Neural cell (in vitro differentiated cells): Measurements from ENCODE around the gene MGAT5. TPM values are rescaled to one million over a fixed set of nuclear protein-coding genes. Genes with fewer than 3 reads are reported as not detected.

Experiments used
- H2AFZ ChIP-seq: fragments of 200-600, 300-800 bp; sonication (generic), shearing (Covaris generic); 2 replicates; pipeline ENCODE4 v1.6.0; 2014; ENCODE audit warnings: low read depth, mild to moderate bottlenecking, antibody characterized with exemption, low read length, moderate library complexity
- H3F3A ChIP-seq: fragments of 200-600 bp; shearing (Covaris generic); 2 replicates; pipeline ENCODE4 v1.6.1; 2016; ENCODE audit warnings: mild to moderate bottlenecking, moderate library complexity, mixed read lengths, antibody characterized with exemption, low read length; ENCODE audit not compliant: insufficient read depth, poor library complexity, severe bottlenecking
- H3K27ac ChIP-seq: fragments of 200-600, 300-800 bp; sonication (generic), shearing (Covaris generic); 2 replicates; pipeline ENCODE4 v1.5.1; 2014; ENCODE audit warnings: mild to moderate bottlenecking, low read length, moderate library complexity
- H3K27me3 ChIP-seq: fragments of 300-800, 200-600 bp; sonication (generic), shearing (Covaris generic); 2 replicates; pipeline ENCODE4 v1.6.0; 2014; ENCODE audit warnings: mild to moderate bottlenecking, low read depth, low read length, moderate library complexity; ENCODE audit not compliant: insufficient read depth
- H3K36me3 ChIP-seq: fragments of 300-800, 200-600 bp; sonication (generic), shearing (Covaris generic); 2 replicates; pipeline ENCODE4 v1.5.1; 2014; ENCODE audit warnings: mild to moderate bottlenecking, antibody characterized with exemption, low read length, moderate library complexity; ENCODE audit not compliant: insufficient read depth
- H3K4me2 ChIP-seq: fragments of 300-800, 200-600 bp; sonication (generic), shearing (Covaris generic); 2 replicates; pipeline ENCODE4 v1.6.0; 2014; ENCODE audit warnings: mild to moderate bottlenecking, low read length
- H3K4me3 ChIP-seq: fragments of 300-800, 200-600 bp; sonication (generic), shearing (Covaris generic); 2 replicates; pipeline ENCODE4 v1.5.1; 2014; ENCODE audit warnings: mild to moderate bottlenecking, low read length, moderate library complexity
- H3K79me2 ChIP-seq: fragments of 200-600 bp; shearing (Covaris generic); replicated peaks from 2 replicates; pipeline ENCODE4 v1.6.0; 2014; ENCODE audit warnings: mild to moderate bottlenecking, low read length, moderate library complexity; ENCODE audit not compliant: insufficient read depth
- H3K9ac ChIP-seq: fragments of 300-800, 200-600 bp; sonication (generic), shearing (Covaris generic); 2 replicates; pipeline ENCODE4 v1.6.1; 2016; ENCODE audit warnings: mild to moderate bottlenecking, low read length, mixed read lengths
- H3K9me2 ChIP-seq: fragments of 200-600 bp; shearing (Covaris generic); 2 replicates; pipeline ENCODE4 v1.6.1; 2016; ENCODE audit warnings: mild to moderate bottlenecking, low read length, mixed read lengths; ENCODE audit not compliant: insufficient read depth
- H3K9me3 ChIP-seq: fragments of 200-600, 300-800 bp; sonication (generic), shearing (Covaris generic); 2 replicates; pipeline ENCODE4 v1.6.1; 2016; ENCODE audit warnings: mild to moderate bottlenecking, mixed run types, low read length, moderate library complexity, mixed read lengths
- H4K20me1 ChIP-seq: fragments of 200-600 bp; shearing (Covaris generic); 2 replicates; pipeline ENCODE4 v1.6.1; 2016; ENCODE audit warnings: mild to moderate bottlenecking, mixed run types; ENCODE audit not compliant: insufficient read depth
- CTCF ChIP-seq: fragments of 450-650 bp; IDR thresholded peaks from 2 replicates; pipeline ENCODE4 v1.5.1; 2014; ENCODE audit warnings: antibody characterized with exemption, mild to moderate bottlenecking, moderate library complexity; ENCODE audit not compliant: poor library complexity, severe bottlenecking
- EP300 ChIP-seq: fragments of 450-650 bp; conservative IDR thresholded peaks from 2 replicates; pipeline ENCODE4 v1.6.1; 2014; ENCODE audit warnings: antibody characterized with exemption, mild to moderate bottlenecking, moderate library complexity; ENCODE audit not compliant: poor library complexity, severe bottlenecking
- EZH2 ChIP-seq: fragments of 200-600, 300-800 bp; shearing (Covaris generic), sonication (generic); IDR thresholded peaks from 2 replicates; pipeline ENCODE4 v1.6.1; 2014; ENCODE audit warnings: antibody characterized with exemption, low read length, borderline replicate concordance, mild to moderate bottlenecking; ENCODE audit not compliant: insufficient read depth, poor library complexity, severe bottlenecking
- MXI1 ChIP-seq: fragments of 450-650 bp; conservative IDR thresholded peaks from 2 replicates; pipeline ENCODE4 v1.6.1; 2014; ENCODE audit warnings: antibody characterized with exemption, mild to moderate bottlenecking; ENCODE audit not compliant: poor library complexity, severe bottlenecking
- POLR2AphosphoS5 ChIP-seq: IDR thresholded peaks from 2 replicates; pipeline ENCODE4 v1.6.1; 2012
- RAD21 ChIP-seq: fragments of 450-650 bp; conservative IDR thresholded peaks from 2 replicates; pipeline ENCODE4 v1.6.1; 2014; ENCODE audit warnings: antibody characterized with exemption, mild to moderate bottlenecking, moderate library complexity
- REST ChIP-seq: IDR thresholded peaks from 2 replicates; pipeline ENCODE4 v1.6.1; 2012; ENCODE audit warnings: borderline replicate concordance
- SMC3 ChIP-seq: fragments of 450-650 bp; conservative IDR thresholded peaks from 2 replicates; pipeline ENCODE4 v1.6.1; 2014; ENCODE audit warnings: antibody characterized with exemption, mild to moderate bottlenecking, moderate library complexity; ENCODE audit not compliant: poor library complexity
- TAF1 ChIP-seq: IDR thresholded peaks from 2 replicates; pipeline ENCODE4 v1.6.1; 2012; ENCODE audit warnings: low read depth
- polyA plus RNA-seq: library from polyadenylated mRNA; depleted of rRNA; stranded (reverse); fragments of >200 nt; gene quantifications from 2 replicates; pipeline ENCODE4 v1.2.3, GENCODE V29; 2014

Gene MGAT5
- polyA plus RNA-seq, 1 donor from 2014 or later = 40.9 TPM

GRCh38 chr2:134493797-134494196, 239.9 kb downstream of the MGAT5 start:
- Histone ChIP-seq H4K20me1 (no peaks in the 10 kb centered on the region), H3F3A (no peaks in the 10 kb centered on the region), H3K27ac (no peak overlapping the region), H3K4me3 (no peak overlapping the region), H3K27me3 (no peaks in the 10 kb centered on the region), H3K9ac (no peak overlapping the region), H3K9me2 (no peaks in the 10 kb centered on the region), H3K4me2 (no peak overlapping the region), H3K9me3 (no peaks in the 10 kb centered on the region), H2AFZ (no peak overlapping the region), H3K36me3 (no peaks in the 10 kb centered on the region), H3K79me2 (no peaks in the 10 kb centered on the region)
- no peak for TF ChIP-seq MXI1
- no peak for TF ChIP-seq CTCF
- TF ChIP-seq POLR2AphosphoS5 = no peak
- TF ChIP-seq SMC3 = no peak
- no peak for TF ChIP-seq TAF1
- TF ChIP-seq RAD21 = no peak
- no peak for TF ChIP-seq REST
- TF ChIP-seq EP300 = no peak
- TF ChIP-seq EZH2 = no peak

GRCh38 chr2:134498654-134499053, 244.8 kb downstream of the MGAT5 start:
- Histone ChIP-seq H3K9me2 (no peaks in the 10 kb centered on the region), H2AFZ (no peak overlapping the region), H3K27me3 (no peaks in the 10 kb centered on the region), H3K9me3 (no peaks in the 10 kb centered on the region), H3F3A (no peaks in the 10 kb centered on the region), H4K20me1 (no peaks in the 10 kb centered on the region), H3K79me2 (no peaks in the 10 kb centered on the region), H3K4me3 (no peak overlapping the region), H3K4me2 (no peak overlapping the region), H3K36me3 (no peaks in the 10 kb centered on the region), H3K9ac (no peak overlapping the region), H3K27ac (no peak overlapping the region)
- TF ChIP-seq TAF1 (no peak), CTCF (no peak), SMC3 (no peak), EZH2 (no peak), POLR2AphosphoS5 (no peak), EP300 (no peak), MXI1 (no peak)
